Progenitor cell of endocrine pancreas (in vitro differentiated cells): ENCODE measurements around the gene WNT9A. TPM values are rescaled to one million over a fixed set of nuclear protein-coding genes. Genes with fewer than 3 reads are reported as not detected.

Experiments
- DNase-seq: peaks from one replicate; pipeline ENCODE4 v3.0.0; 2021; ENCODE audit warnings: low spot score; ENCODE audit not compliant: unreplicated experiment
- H3K27ac Mint-ChIP-seq: 2 replicates; pipeline ENCODE4 v1.8.0; 2021; ENCODE audit warnings: mild to moderate bottlenecking, moderate library complexity, mixed read lengths
- H3K27me3 Mint-ChIP-seq: 2 replicates; pipeline ENCODE4 v1.8.0; 2021; ENCODE audit warnings: mixed read lengths
- H3K36me3 Mint-ChIP-seq: 2 replicates; pipeline ENCODE4 v1.8.0; 2022; ENCODE audit warnings: mixed read lengths; ENCODE audit not compliant: insufficient read depth
- H3K4me1 Mint-ChIP-seq: 2 replicates; pipeline ENCODE4 v1.8.0; 2021; ENCODE audit warnings: low read depth, mixed read lengths
- H3K4me3 Mint-ChIP-seq: 2 replicates; pipeline ENCODE4 v1.8.0; 2021; ENCODE audit warnings: low read depth, mild to moderate bottlenecking, moderate library complexity, mixed read lengths
- H3K9me3 Mint-ChIP-seq: 2 replicates; pipeline ENCODE4 v1.8.0; 2021; ENCODE audit warnings: low read depth, mixed read lengths
- total RNA-seq: library from RNA; stranded (reverse); gene quantifications from 2 replicates; pipeline ENCODE4 v1.2.1, GENCODE V29; 2021
- TF ChIP-seq, protein P1 (sequence below): fragments of 200-600 bp; sonication (generic); IDR thresholded peaks from one replicate; pipeline ENCODE4 v1.5.0; 2021; ENCODE audit warnings: antibody characterized with exemption, mild to moderate bottlenecking; ENCODE audit not compliant: unreplicated experiment

Gene WNT9A
- total RNA-seq, 1 donor from 2014 or later: 1.2 TPM

DNA sequence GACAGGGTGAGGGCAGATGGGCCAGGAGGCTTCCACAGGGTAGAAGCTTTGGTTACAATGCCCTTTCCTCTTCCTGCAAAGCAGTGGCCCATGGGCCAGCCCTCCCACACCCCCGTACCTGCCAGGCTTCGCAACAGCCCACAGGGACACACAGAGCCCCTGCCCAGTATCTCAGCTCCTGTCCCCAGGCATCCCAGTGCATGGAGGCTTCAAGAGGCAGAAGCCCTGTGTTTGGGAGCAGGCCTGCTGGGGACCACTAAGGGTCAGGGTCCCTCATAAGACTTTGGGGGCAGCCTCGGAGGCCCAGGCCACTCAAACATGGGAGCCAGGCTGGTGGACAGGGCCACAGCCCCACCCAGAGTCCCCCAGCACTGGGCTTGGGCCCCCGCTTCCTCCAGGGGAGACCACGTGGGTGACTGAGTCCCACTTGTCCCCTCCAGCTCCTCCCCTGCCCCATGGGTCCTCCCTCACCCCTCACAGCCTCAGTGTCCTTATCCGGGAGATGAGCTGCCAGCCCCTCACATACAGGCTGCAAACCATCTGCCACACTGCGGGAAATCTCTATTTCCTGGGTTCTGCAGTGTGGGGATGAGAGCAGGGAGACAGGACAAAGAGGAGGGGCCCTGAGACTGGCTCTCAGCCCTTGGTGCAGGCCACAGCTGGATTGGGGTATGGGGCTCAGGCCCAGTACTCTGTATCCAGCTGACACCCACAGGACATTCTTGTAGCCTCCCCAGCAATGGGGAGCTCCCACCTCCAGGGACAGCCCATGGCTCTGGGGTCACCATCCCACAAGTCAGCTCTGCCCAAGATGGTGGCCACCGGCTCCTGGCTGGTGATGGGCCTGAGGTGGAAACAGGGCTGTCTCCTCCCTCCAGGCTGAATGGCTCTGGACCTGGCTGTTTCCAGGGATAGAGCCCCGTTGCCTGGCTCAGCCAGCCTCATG lies 50.7 kb downstream of the WNT9A start:
- Mint-ChIP-seq H3K36me3 (no peaks in the 10 kb centered on the region), H3K27ac (no peak overlapping the region), H3K27me3 (peaks cover 4% of the 10 kb centered on the region), H3K9me3 (no peaks in the 10 kb centered on the region), H3K4me1 (peaks cover 1% of the 10 kb centered on the region), H3K4me3 (no peak overlapping the region)
- DNase-seq: no peak
- TF ChIP-seq, protein P1, sequence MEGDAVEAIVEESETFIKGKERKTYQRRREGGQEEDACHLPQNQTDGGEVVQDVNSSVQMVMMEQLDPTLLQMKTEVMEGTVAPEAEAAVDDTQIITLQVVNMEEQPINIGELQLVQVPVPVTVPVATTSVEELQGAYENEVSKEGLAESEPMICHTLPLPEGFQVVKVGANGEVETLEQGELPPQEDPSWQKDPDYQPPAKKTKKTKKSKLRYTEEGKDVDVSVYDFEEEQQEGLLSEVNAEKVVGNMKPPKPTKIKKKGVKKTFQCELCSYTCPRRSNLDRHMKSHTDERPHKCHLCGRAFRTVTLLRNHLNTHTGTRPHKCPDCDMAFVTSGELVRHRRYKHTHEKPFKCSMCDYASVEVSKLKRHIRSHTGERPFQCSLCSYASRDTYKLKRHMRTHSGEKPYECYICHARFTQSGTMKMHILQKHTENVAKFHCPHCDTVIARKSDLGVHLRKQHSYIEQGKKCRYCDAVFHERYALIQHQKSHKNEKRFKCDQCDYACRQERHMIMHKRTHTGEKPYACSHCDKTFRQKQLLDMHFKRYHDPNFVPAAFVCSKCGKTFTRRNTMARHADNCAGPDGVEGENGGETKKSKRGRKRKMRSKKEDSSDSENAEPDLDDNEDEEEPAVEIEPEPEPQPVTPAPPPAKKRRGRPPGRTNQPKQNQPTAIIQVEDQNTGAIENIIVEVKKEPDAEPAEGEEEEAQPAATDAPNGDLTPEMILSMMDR: no peak

DNA sequence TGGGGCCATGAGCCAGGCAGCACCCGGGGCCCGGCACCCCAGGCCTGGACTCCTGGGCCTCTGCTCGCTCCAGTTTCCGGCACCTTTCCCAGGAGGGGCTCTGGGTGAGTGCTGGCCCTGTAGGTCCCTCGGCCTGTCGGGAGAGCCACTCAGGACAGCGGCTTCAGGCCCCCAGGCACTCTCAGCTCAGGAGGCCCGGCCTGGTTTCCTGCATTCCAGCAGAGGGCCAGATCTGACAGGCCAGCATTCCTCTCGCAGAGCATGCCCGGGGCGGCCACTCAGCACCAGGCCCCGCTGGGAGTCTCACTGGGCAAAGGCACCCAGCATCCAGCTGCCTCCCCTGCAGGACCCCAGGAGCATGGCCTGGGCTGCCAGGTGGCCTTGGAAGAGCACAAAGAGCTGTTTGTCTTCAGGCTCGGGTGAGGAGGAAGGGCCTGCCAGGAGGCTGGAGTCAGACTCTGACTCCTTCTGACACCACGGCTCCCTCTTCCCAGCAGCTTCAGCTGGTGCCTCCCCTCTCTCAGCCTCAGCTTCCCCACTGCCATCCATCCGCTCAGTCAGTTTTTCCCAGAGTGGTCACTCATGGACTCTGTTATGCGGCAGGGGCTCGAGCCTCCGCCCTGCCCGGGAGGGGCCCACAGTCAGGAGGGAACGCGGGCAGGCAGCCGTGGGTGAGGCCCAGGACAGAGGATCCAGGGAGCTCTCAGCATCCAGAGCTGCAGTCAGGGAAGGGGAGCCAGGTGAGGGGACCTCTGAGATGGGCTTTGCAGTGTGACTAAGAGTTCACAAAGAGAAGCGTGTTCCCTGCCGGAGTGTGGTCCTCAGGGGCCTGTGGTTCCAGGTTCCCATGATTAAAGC lies 51.7 kb downstream of the WNT9A start:
- TF ChIP-seq, protein P1: no peak
- Mint-ChIP-seq H3K9me3 (no peaks in the 10 kb centered on the region), H3K4me1 (peaks cover 1% of the 10 kb centered on the region), H3K27ac (peak overlapping the region; percentile 41), H3K36me3 (no peaks in the 10 kb centered on the region), H3K27me3 (peaks cover 4% of the 10 kb centered on the region), H3K4me3 (no peak overlapping the region)
- DNase-seq: no peak

DNA sequence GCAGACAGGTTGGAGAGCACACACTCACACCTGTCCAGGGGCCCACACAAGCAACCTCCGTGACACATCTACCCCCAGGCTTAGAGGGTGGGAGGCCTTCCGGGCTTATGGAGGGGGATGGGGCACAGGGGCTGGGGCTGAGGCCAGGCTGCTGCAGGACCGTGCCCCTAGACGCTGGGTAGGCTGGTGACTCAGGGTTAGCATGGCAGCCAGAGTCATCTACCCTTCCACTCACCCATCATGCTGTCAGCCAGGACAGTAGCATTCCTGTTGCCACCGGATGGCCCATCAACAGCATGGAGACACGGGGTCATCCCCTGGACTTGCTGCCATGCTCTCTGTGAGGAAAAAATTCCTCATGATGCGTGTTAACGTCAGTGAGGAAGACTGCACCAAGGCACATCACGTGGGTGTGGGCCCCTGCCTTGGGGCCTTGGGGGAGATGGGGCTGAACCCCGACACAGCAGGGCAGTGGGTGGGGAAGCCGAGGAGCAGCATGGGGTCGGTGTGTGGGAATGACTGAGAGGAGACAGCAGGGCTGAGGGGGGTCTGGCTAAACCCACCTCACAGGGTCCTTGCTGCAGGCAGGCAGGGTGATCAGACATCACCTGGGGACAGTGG lies 52.8 kb downstream of the WNT9A start:
- Mint-ChIP-seq H3K9me3 (no peaks in the 10 kb centered on the region), H3K27ac (no peak overlapping the region), H3K27me3 (peaks cover 4% of the 10 kb centered on the region), H3K4me1 (peaks cover 1% of the 10 kb centered on the region), H3K36me3 (no peaks in the 10 kb centered on the region), H3K4me3 (no peak overlapping the region)
- TF ChIP-seq, protein P1: no peak
- DNase-seq: no peak

DNA sequence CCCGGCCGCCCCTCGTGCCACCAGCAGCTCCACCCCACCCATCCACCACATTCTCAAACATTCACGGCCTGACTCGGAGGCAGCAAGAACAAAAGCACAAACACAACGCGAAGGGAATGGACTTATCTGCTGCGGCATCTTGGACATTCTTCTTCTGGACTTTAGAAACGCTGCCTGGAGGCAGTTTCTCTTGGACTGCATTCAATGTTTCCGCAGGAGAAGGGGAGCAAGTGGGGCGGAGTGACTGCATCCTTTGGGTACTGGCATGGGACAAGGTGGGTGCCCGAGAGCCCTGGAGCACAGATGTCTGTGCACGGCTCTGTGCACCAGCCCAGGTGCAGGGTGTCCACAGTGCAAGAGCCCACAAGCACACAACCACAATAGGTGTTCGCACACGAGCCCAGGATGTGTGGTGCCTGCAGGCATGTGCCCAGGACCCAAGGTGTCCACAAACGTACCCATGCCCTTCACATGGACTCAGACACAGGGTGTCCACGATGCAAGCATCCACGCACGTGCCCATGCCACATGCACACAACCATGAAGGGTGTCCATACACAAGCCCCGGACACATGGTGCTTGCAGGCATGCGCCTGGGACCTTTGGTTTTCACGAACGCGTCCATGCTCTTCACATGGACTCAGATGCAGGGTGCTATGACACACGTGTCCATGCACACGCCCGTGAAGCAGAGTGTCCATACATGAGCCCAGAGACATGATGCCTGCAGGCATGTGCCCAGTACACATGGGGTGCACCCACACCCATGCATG lies 53.6 kb downstream of the WNT9A start:
- TF ChIP-seq, protein P1: no peak
- DNase-seq: peak; percentile 4
- Mint-ChIP-seq H3K36me3 (no peaks in the 10 kb centered on the region), H3K9me3 (no peaks in the 10 kb centered on the region), H3K27me3 (peaks cover 4% of the 10 kb centered on the region), H3K4me3 (no peak overlapping the region), H3K27ac (no peak overlapping the region), H3K4me1 (peaks cover 1% of the 10 kb centered on the region)
